GM19455 (cell line): ENCODE data around the gene SORBS2.
"Not testable (repeated sequence)": the region's sequence is repeated elsewhere in the genome, so short reads cannot be mapped to it uniquely, and the experiment has no call there.

Experiments
- ATAC-seq: cut with Tn5 transposase; IDR thresholded peaks from one replicate; pipeline ENCODE4 v1.9.1; 2021; ENCODE audit not compliant: unreplicated experiment

Gene SORBS2

GRCh38 chr4:185811509-185812364, at the start of gene SORBS2:
SORBS2 (minus strand) TSS chr4:185812194; CDS start chr4:185690571, 121,623 bp downstream.
- ATAC-seq, result peak; percentile 91

GRCh38 chr4:185859111-185859510, 47.1 kb upstream of the SORBS2 start:
- no peak for ATAC-seq

GRCh38 chr4:185857561-185857960, 45.6 kb upstream of the SORBS2 start:
- not testable (repeated sequence) for ATAC-seq

GRCh38 chr4:185853841-185854240, 41.8 kb upstream of the SORBS2 start:
- no peak for ATAC-seq

GRCh38 chr4:185852961-185853360, 41.0 kb upstream of the SORBS2 start:
- ATAC-seq, result no peak

- ATAC-seq, result no peak
Observed at GRCh38 chr4:185849664-185850550, 37.9 kb upstream of the SORBS2 start.

GRCh38 chr4:185847352-185848097, 35.5 kb upstream of the SORBS2 start:
- ATAC-seq, result no peak

- ATAC-seq, result no peak
Observed at GRCh38 chr4:185846505-185847150, 34.6 kb upstream of the SORBS2 start.

- no peak for ATAC-seq
Observed at GRCh38 chr4:185845966-185846365, 34.0 kb upstream of the SORBS2 start.

GRCh38 chr4:185841451-185841850, 29.5 kb upstream of the SORBS2 start:
- ATAC-seq, result no peak

- no peak for ATAC-seq
Observed at GRCh38 chr4:185840953-185841352, 29.0 kb upstream of the SORBS2 start.

GRCh38 chr4:185840201-185840600, 28.2 kb upstream of the SORBS2 start:
- ATAC-seq, result no peak

- ATAC-seq, result no peak
Observed at GRCh38 chr4:185839770-185840169, 27.8 kb upstream of the SORBS2 start.

GRCh38 chr4:185839194-185839712, 27.3 kb upstream of the SORBS2 start:
- ATAC-seq, result no peak

GRCh38 chr4:185838514-185839193, 26.7 kb upstream of the SORBS2 start:
- ATAC-seq, result no peak

GRCh38 chr4:185838104-185838452, 26.1 kb upstream of the SORBS2 start:
- no peak for ATAC-seq

- ATAC-seq, result no peak
Observed at GRCh38 chr4:185837415-185838103, 25.6 kb upstream of the SORBS2 start.

GRCh38 chr4:185836241-185837084, 24.5 kb upstream of the SORBS2 start:
- ATAC-seq, result no peak
